NCI-H2029 treated with DMSO at 0.1 percent for 48 hours (cell line): Measurements from ENCODE around the gene IER5.

Source experiments
- DNase-seq: peaks from one replicate; lab custom pipeline; 2025; lab: John Stamatoyannopoulos, UW

The IER5 gene

GRCh38 chr1:181134543-181135436 lies 46.3 kb downstream of the IER5 start:
- no peak for DNase-seq

GRCh38 chr1:181135437-181135731 lies 46.9 kb downstream of the IER5 start:
- DNase-seq: no peak

GRCh38 chr1:181135815-181136737 lies 47.6 kb downstream of the IER5 start:
- DNase-seq: no peak

GRCh38 chr1:181136738-181137122 lies 48.2 kb downstream of the IER5 start:
- DNase-seq: no peak

- no peak for DNase-seq
Measured at GRCh38 chr1:181137217-181137743, 48.8 kb downstream of the IER5 start.

GRCh38 chr1:181139631-181140061 lies 51.1 kb downstream of the IER5 start:
- no peak for DNase-seq

GRCh38 chr1:181140398-181140797 lies 51.9 kb downstream of the IER5 start:
- DNase-seq: no peak

GRCh38 chr1:181140891-181141290 lies 52.4 kb downstream of the IER5 start:
- no peak for DNase-seq

- DNase-seq: no peak
Measured at GRCh38 chr1:181141431-181141910, 53.0 kb downstream of the IER5 start.
